GM12878 (cell line): Measurements from ENCODE around the gene TOMM34. TPM values are rescaled to one million over a fixed set of nuclear protein-coding genes. Genes with fewer than 3 reads are reported as not detected.

ENCODE experiments used
- CBFB ChIP-seq: IDR thresholded peaks from 2 replicates; pipeline ENCODE4 v1.6.1; 2016; ENCODE audit warnings: antibody characterized with exemption, low read depth
- CREB1 ChIP-seq: IDR thresholded peaks from 2 replicates; pipeline ENCODE4 v1.6.1; 2012; ENCODE audit warnings: low read depth, mild to moderate bottlenecking, inconsistent platforms
- ELK1 ChIP-seq: IDR thresholded peaks from 2 replicates; pipeline ENCODE4 v1.6.1; 2012; ENCODE audit warnings: low read depth, low read length, improper control_type of control experiment
- HDAC6 ChIP-seq: fragments of 200-600 bp; sonication (generic); IDR thresholded peaks from one replicate; pipeline ENCODE4 v1.8.0; 2017; ENCODE audit warnings: antibody characterized with exemption; ENCODE audit not compliant: unreplicated experiment
- MEF2B ChIP-seq: fragments of 450-650 bp; IDR thresholded peaks from 2 replicates; pipeline ENCODE4 v1.6.1; 2018; ENCODE audit warnings: mild to moderate bottlenecking, moderate library complexity; ENCODE audit not compliant: partially characterized antibody, poor library complexity, severe bottlenecking
- MYC ChIP-seq: IDR thresholded peaks from 2 replicates; pipeline ENCODE4 v1.6.1; 2011; ENCODE audit warnings: mild to moderate bottlenecking, low read length, moderate library complexity, inconsistent platforms; ENCODE audit not compliant: insufficient read depth, insufficient replicate concordance, insufficient read length, severe bottlenecking
- NR2C2 ChIP-seq: IDR thresholded peaks from 2 replicates; pipeline ENCODE4 v1.6.1; 2011; ENCODE audit warnings: borderline replicate concordance, low read depth; ENCODE audit not compliant: control insufficient read depth, insufficient read length
- PBX3 ChIP-seq: IDR thresholded peaks from 2 replicates; pipeline ENCODE4 v1.6.1; 2011; ENCODE audit warnings: mild to moderate bottlenecking, low read depth, low read length, moderate library complexity; ENCODE audit not compliant: insufficient replicate concordance
- REST ChIP-seq: IDR thresholded peaks from 2 replicates; pipeline ENCODE4 v1.6.1; 2012; ENCODE audit warnings: mild to moderate bottlenecking, low read depth, low read length
- SKIL ChIP-seq: fragments of 450-650 bp; IDR thresholded peaks from 2 replicates; pipeline ENCODE4 v1.6.1; 2017; ENCODE audit warnings: mild to moderate bottlenecking, low read depth, inconsistent platforms; ENCODE audit not compliant: poor library complexity, severe bottlenecking
- SMAD1 ChIP-seq: fragments of 450-650 bp; IDR thresholded peaks from 2 replicates; pipeline ENCODE4 v1.6.1; 2018; ENCODE audit warnings: mild to moderate bottlenecking, low read depth; ENCODE audit not compliant: partially characterized antibody
- TCF3 ChIP-seq: IDR thresholded peaks from 2 replicates; pipeline ENCODE4 v1.6.1; 2012; ENCODE audit warnings: low read depth, mild to moderate bottlenecking, low read length, borderline replicate concordance; ENCODE audit not compliant: insufficient read depth
- ZBTB4 ChIP-seq: fragments of 450-650 bp; formaldehyde crosslinking; IDR thresholded peaks from 2 replicates; pipeline ENCODE4 v1.4.0; 2022; ENCODE audit warnings: mild to moderate bottlenecking, moderate library complexity
- polyA plus RNA-seq, 11 experiments: library from polyadenylated mRNA; depleted of rRNA in 4 of 11; unstranded in 6 of 11; stranded (reverse) in 5 of 11; fragments of >200 nt; fragmentation: Nextera tagmentation in 4 of 11; fragmentation: Illumina TruSeq in 1 of 11; extraction: Ambion mirVana in 4 of 11; extraction: Trizol in 1 of 11; gene quantifications; 1 replicate in 1 of 11; 2 replicates in 10 of 11; pipeline versions ENCODE4 v1.2.1 to v1.2.3, GENCODE V29; 2011 to 2016; ENCODE audit warnings: inconsistent platforms in 2 of 11, missing spikeins in 2 of 11, low read depth in 1 of 11
- total RNA-seq, 4 experiments: library from RNA; depleted of rRNA in 3 of 4; stranded (reverse); fragments of >200 nt in 3 of 4; fragmentation: Illumina TruSeq in 1 of 4; extraction: Trizol in 1 of 4; gene quantifications; 2 replicates each; pipeline versions ENCODE4 v1.2.1 to v1.2.3, GENCODE V29; 2013 to 2021
- TF ChIP-seq, protein P1 (sequence below): IDR thresholded peaks from 2 replicates; pipeline ENCODE4 v1.6.1; 2011; ENCODE audit warnings: low read depth, low read length, improper control_type of control experiment, borderline replicate concordance

Gene TOMM34
- total and polyA plus RNA-seq, 10 of the 15 experiments (the other 5 are each of a cell fraction or from before 2014, with no cell fraction given): 14.0 to 73.8 (median 43.9) TPM

DNA sequence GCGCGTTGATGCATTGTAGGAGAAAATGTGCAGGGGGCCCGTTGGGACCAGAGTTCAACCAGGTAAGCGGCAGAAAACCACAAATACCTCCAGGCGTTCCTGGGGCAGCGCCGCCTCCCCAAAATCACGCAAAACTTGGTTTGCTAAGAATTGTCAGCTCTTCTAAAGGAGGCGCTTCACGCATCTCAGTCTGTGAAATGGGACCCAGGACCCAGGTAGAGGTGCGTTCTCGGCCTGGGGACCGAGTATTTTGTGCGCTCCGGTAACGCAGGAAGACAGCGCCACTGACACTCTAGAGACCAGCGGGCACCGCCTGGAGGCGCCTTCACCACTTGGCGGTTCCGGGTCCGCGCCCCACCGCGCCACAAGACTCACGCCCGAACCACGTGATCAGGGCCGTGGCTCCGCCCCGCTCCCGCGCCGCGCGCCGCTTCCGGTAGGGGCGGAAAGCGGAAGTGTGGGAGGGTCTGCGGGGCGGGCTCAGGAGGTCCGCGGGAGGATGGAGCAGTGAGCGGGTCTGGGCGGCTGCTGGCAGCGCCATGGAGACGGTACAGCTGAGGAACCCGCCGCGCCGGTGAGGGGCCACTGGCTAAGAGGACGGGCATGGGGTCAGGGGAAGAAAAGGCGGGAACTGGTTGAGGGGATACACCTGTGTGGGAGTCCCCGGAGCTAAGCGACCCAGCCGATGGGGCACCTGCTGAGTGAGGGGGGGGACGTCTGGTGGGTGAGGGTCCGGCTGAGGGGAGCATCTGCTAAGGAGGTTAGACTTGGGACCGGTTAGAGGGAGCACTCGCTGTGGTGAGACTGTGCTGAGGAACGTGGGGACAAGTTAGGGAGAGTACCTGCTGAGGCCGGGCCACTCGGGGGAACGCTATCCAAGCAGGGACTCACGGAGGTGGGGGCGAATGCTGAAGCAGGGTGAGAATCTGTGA is 6.1 kb upstream of the TOMM34 start, which contains the start of gene STK4 (continued):
- TF ChIP-seq ELK1 (peak; percentile 94), SMAD1 (no peak), PBX3 (no peak), REST (no peak), MYC (peak; percentile 51), NR2C2 (no peak), ZBTB4 (CRISPR knock-in tag) (0 out of 2 replicates have a peak, but pooled peaks have one; percentile 33), MEF2B (peak; percentile 50), TCF3 (peak; percentile 55; the same call in 1 of the 2 replicates), CBFB (peak; percentile 48), HDAC6 (no peak), CREB1 (peak; percentile 60; the same call in 1 of the 2 replicates), SKIL (no peak)
- TF ChIP-seq, protein P1, sequence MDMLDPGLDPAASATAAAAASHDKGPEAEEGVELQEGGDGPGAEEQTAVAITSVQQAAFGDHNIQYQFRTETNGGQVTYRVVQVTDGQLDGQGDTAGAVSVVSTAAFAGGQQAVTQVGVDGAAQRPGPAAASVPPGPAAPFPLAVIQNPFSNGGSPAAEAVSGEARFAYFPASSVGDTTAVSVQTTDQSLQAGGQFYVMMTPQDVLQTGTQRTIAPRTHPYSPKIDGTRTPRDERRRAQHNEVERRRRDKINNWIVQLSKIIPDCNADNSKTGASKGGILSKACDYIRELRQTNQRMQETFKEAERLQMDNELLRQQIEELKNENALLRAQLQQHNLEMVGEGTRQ: peak; percentile 75
